ENCODE data around the gene MYL10. TPM values are rescaled to one million over a fixed set of nuclear protein-coding genes. Genes with fewer than 3 reads are reported as not detected.
"Not testable (repeated sequence)": the region's sequence is repeated elsewhere in the genome, so short reads cannot be mapped to it uniquely, and the experiment has no call there.

MYL10 gene
- total RNA-seq, 2 experiments from 2014 or later = not detected

GRCh38 chr7:101645951-101646350, 16.9 kb upstream of the MYL10 start:
- Mint-ChIP-seq H3K9me3 (no peaks in the 10 kb centered on the region), H3K36me3 (ENCODE audit: low read depth) (no peaks in the 10 kb centered on the region), H3K27ac (no peak overlapping the region), H3K27me3 (peaks cover 5% of the 10 kb centered on the region), H3K4me3 (no peak overlapping the region), H3K4me1 (ENCODE audit: low read depth) (no peaks in the 10 kb centered on the region)
- ChIA-PET CTCF (no interaction called here), POLR2A (no interaction called here)
- intact Hi-C loops (cut with micrococcal nuclease) = no loop called here
- DNase-seq = no peak
- no peak for TF ChIP-seq CTCF (IDR thresholded peaks at IDR 0.05)
- ATAC-seq = no peak

GRCh38 chr7:101644879-101645278, 15.8 kb upstream of the MYL10 start:
- Mint-ChIP-seq H3K4me1 (ENCODE audit: low read depth) (no peaks in the 10 kb centered on the region), H3K27ac (no peak overlapping the region), H3K27me3 (peaks cover 1% of the 10 kb centered on the region), H3K36me3 (ENCODE audit: low read depth) (no peaks in the 10 kb centered on the region), H3K9me3 (no peaks in the 10 kb centered on the region), H3K4me3 (no peak overlapping the region)
- DNase-seq = no peak
- intact Hi-C loops (cut with micrococcal nuclease) = no loop called here
- ATAC-seq = no peak
- ChIA-PET CTCF (no interaction called here), POLR2A (no interaction called here)
- no peak for TF ChIP-seq CTCF (IDR thresholded peaks at IDR 0.05)

- ATAC-seq; H3K4me1 Mint-ChIP-seq (ENCODE audit: low read depth); H3K27me3 Mint-ChIP-seq; H3K4me3 Mint-ChIP-seq; POLR2A ChIA-PET; H3K36me3 Mint-ChIP-seq (ENCODE audit: low read depth); H3K27ac Mint-ChIP-seq; H3K9me3 Mint-ChIP-seq; intact Hi-C loops (cut with micrococcal nuclease); DNase-seq: not testable (repeated sequence)
- CTCF ChIA-PET = interaction anchor here (0.7 to 1.6 kb wide), 2 partner anchors 36 to 50 kb away, joined by 3 to 4 read pairs; no protein-coding TSS in a partner anchor
Observed at GRCh38 chr7:101639127-101639526, 10.0 kb upstream of the MYL10 start.

GRCh38 chr7:101636822-101637623, 7.9 kb upstream of the MYL10 start:
- no peak for ATAC-seq
- no peak overlapping the region for H3K4me3 Mint-ChIP-seq
- intact Hi-C loops (cut with micrococcal nuclease) = no loop called here
- ChIA-PET CTCF (no interaction called here), POLR2A (no interaction called here)
- H3K27me3 Mint-ChIP-seq = no peaks in the 10 kb centered on the region
- H3K36me3 Mint-ChIP-seq (ENCODE audit: low read depth) = no peaks in the 10 kb centered on the region
- no peaks in the 10 kb centered on the region for H3K4me1 Mint-ChIP-seq (ENCODE audit: low read depth)
- no peak for DNase-seq
- no peak overlapping the region for H3K27ac Mint-ChIP-seq
- no peak for TF ChIP-seq CTCF (IDR thresholded peaks at IDR 0.05)
- peaks cover 2% of the 10 kb centered on the region for H3K9me3 Mint-ChIP-seq

- no peak for TF ChIP-seq CTCF (IDR thresholded peaks at IDR 0.05)
- Mint-ChIP-seq H3K27me3 (no peaks in the 10 kb centered on the region), H3K27ac (no peak overlapping the region), H3K4me1 (ENCODE audit: low read depth) (no peaks in the 10 kb centered on the region), H3K9me3 (peaks cover 2% of the 10 kb centered on the region), H3K4me3 (no peak overlapping the region), H3K36me3 (ENCODE audit: low read depth) (no peaks in the 10 kb centered on the region)
- DNase-seq = no peak
- no peak for ATAC-seq
- CTCF ChIA-PET = no interaction called here
- intact Hi-C loops (cut with micrococcal nuclease) = no loop called here
- POLR2A ChIA-PET = no interaction called here
Observed at GRCh38 chr7:101635484-101635883, 6.4 kb upstream of the MYL10 start.

All from activated CD8-positive, alpha-beta T cell treated with anti-CD3 and anti-CD28 coated beads for 36 hours (primary cell).